Activated CD4-positive, alpha-beta T cell treated with anti-CD3 and anti-CD28 coated beads for 36 hours (primary cell): ENCODE data around the gene TMEM176A. TPM values are rescaled to one million over a fixed set of nuclear protein-coding genes. Genes with fewer than 3 reads are reported as not detected.
"Not testable (repeated sequence)": the region's sequence is repeated elsewhere in the genome, so short reads cannot be mapped to it uniquely, and the experiment has no call there.

Experiments used
- ATAC-seq: fragments of 200-7000 bp; cut with Tn5 transposase; one replicate; pipeline ENCODE4 v1.10.0; 2021; ENCODE audit warnings: mild to moderate bottlenecking, moderate library complexity
- CTCF ChIA-PET: fragments of 350-600 bp; sonication (Branson Sonifier 250); formaldehyde crosslinking; loops from one replicate; lab custom pipeline; 2021; ENCODE audit warnings: antibody characterized with exemption; lab: Charles Lee
- POLR2A ChIA-PET: fragments of 350-600 bp; sonication (Branson Sonifier 250); formaldehyde crosslinking; loops from one replicate; lab custom pipeline; 2021; ENCODE audit warnings: antibody characterized with exemption, inconsistent platforms; lab: Charles Lee
- DNase-seq: peaks from one replicate; pipeline ENCODE4 v3.0.0-alpha.2; 2020
- H3K27ac Mint-ChIP-seq: one replicate; pipeline ENCODE4 v1.8.0; 2021; ENCODE audit warnings: mixed read lengths
- H3K27me3 Mint-ChIP-seq: one replicate; pipeline ENCODE4 v1.8.0; 2021; ENCODE audit warnings: mixed read lengths
- H3K36me3 Mint-ChIP-seq: one replicate; pipeline ENCODE4 v1.8.0; 2021; ENCODE audit warnings: low read depth, mixed read lengths
- H3K4me1 Mint-ChIP-seq: one replicate; pipeline ENCODE4 v1.8.0; 2021; ENCODE audit warnings: mixed read lengths
- H3K4me3 Mint-ChIP-seq: one replicate; pipeline ENCODE4 v1.8.0; 2021; ENCODE audit warnings: mild to moderate bottlenecking, moderate library complexity, mixed read lengths
- H3K9me3 Mint-ChIP-seq: one replicate; pipeline ENCODE4 v1.8.0; 2021; ENCODE audit warnings: low read depth, mixed read lengths
- intact Hi-C, 2 experiments: fragments of 100-400 bp; cut with DNase I in 1 of 2; cut with micrococcal nuclease in 1 of 2; formaldehyde crosslinking; loops; one replicate each; pipeline versions ENCODE4 v1.14.2 to v1.15.1; 2022 to 2024; cut with DNase I, micrococcal nuclease
- total RNA-seq, 2 experiments: library from RNA; stranded (reverse); gene quantifications; one replicate each; pipeline ENCODE4 v1.2.3, GENCODE V29; 2021

Gene TMEM176A
- total RNA-seq, 2 experiments from 2014 or later: not detected

GRCh38 chr7:150801242-150801945 lies 825 bp downstream of the TMEM176A start:
- H3K27me3 Mint-ChIP-seq: peaks cover 31% of the 10 kb centered on the region
- ChIA-PET POLR2A (no interaction called here), CTCF (interaction anchor here (1.1 kb wide), 1 partner anchor 75 kb away, joined by 3 read pairs; no protein-coding TSS in a partner anchor)
- ATAC-seq (peak; percentile 16), DNase-seq (no peak)
- no peak overlapping the region for H3K27ac Mint-ChIP-seq
- H3K4me1 Mint-ChIP-seq: peaks cover 2% of the 10 kb centered on the region
- peaks cover 6% of the 10 kb centered on the region for H3K9me3 Mint-ChIP-seq
- intact Hi-C loops: no loop called here
- H3K36me3 Mint-ChIP-seq: no peaks in the 10 kb centered on the region
- H3K4me3 Mint-ChIP-seq: peak overlapping the region; percentile 28

DNA sequence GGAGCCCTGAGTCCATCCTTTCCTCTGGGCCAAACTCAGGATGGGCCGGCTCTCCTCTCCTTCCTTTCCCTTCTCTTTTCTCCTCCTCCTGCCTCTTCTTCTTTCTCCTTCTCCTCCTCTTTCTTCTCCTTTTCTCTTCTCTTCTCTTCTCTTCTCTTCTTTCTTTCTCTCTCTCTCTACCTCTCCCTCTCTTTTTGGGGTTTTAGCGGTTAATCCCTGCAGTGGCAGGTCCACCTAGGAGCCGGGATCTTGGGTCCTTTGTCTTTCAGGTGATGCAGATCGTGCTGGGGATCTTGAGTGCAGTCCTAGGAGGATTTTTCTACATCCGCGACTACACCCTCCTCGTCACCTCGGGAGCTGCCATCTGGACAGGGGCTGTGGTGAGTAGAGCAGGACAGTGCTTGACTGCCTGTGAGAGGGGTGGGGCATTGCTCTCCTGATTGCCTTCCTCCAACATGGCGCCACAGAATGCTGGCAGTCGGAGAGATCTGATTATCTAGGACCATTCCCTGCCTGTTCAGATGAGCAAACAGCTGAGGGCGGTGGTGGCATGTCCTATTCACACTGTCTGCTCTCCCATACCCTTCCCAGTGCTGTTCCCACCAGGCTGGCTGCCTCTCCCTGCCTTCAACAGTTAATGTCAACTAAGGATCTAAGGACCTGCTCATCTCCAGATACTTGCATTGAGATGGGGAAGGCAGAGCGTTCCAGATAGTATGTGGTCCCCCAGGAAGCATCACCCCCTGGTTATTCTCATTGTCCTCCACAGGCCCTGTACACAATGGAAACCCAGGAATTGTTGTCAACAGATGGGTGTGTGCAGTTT lies 1.6 kb downstream of the TMEM176A start:
- H3K9me3 Mint-ChIP-seq: peaks cover 8% of the 10 kb centered on the region
- H3K27ac Mint-ChIP-seq: no peak overlapping the region
- H3K4me1 Mint-ChIP-seq: peaks cover 2% of the 10 kb centered on the region
- ChIA-PET CTCF (no interaction called here), POLR2A (no interaction called here)
- no peak for DNase-seq
- no peak for ATAC-seq
- intact Hi-C loops: no loop called here
- H3K4me3 Mint-ChIP-seq: no peak overlapping the region
- no peaks in the 10 kb centered on the region for H3K36me3 Mint-ChIP-seq
- H3K27me3 Mint-ChIP-seq: peaks cover 29% of the 10 kb centered on the region

DNA sequence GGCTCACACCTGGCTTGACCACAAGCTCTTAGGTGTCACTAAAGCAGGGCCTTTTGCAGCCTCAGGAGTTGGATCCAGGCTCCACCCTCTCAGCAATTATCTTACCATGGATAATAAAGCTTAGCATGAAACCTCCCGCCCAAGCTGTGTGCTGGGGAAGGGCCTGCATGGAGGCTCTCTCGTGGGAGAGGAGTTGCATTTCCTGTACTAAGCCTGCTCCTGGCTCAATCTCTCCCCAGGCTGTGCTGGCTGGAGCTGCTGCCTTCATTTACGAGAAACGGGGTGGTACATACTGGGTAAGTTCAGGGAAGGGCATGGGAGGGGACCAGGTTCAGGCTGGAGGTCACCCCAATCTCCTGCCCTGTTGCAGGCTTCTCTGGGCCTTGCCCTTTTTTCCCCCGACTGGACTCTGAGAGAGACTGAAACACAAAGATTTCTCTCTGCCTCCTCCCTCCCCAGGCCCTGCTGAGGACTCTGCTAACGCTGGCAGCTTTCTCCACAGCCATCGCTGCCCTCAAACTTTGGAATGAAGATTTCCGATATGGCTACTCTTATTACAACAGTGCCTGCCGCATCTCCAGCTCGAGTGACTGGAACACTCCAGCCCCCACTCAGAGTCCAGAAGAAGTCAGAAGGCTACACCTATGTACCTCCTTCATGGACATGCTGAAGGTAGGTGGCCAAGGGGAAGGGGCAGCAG lies 2.7 kb downstream of the TMEM176A start:
- DNase-seq (no peak), ATAC-seq (no peak)
- POLR2A ChIA-PET: no interaction called here
- peaks cover 8% of the 10 kb centered on the region for H3K9me3 Mint-ChIP-seq
- CTCF ChIA-PET: interaction anchor here (0.5 to 0.9 kb wide), 2 partner anchors 317 to 478 kb away, joined by 3 read pairs; no protein-coding TSS in a partner anchor
- intact Hi-C loops: no loop called here
- H3K4me1 Mint-ChIP-seq: peaks cover 2% of the 10 kb centered on the region
- no peaks in the 10 kb centered on the region for H3K36me3 Mint-ChIP-seq
- no peak overlapping the region for H3K4me3 Mint-ChIP-seq
- H3K27ac Mint-ChIP-seq: no peak overlapping the region
- peaks cover 31% of the 10 kb centered on the region for H3K27me3 Mint-ChIP-seq

DNA sequence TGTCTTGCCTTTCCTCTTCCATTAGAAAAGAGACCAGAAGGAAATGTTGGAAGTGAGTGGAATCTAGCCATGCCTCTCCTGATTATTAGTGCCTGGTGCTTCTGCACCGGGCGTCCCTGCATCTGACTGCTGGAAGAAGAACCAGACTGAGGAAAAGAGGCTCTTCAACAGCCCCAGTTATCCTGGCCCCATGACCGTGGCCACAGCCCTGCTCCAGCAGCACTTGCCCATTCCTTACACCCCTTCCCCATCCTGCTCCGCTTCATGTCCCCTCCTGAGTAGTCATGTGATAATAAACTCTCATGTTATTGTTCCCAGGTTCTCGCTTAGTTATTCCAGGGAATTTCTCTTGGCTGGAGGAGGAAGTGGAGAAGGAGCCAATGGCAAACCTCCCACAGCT lies 4.2 kb downstream of the TMEM176A start:
- no peak for DNase-seq
- peaks cover 29% of the 10 kb centered on the region for H3K27me3 Mint-ChIP-seq
- H3K9me3 Mint-ChIP-seq: peaks cover 8% of the 10 kb centered on the region
- no peak overlapping the region for H3K4me3 Mint-ChIP-seq
- CTCF ChIA-PET: interaction anchor here (0.7 to 1.0 kb wide), 2 partner anchors 9 to 353 kb away, joined by 3 read pairs; no protein-coding TSS in a partner anchor
- peaks cover 2% of the 10 kb centered on the region for H3K4me1 Mint-ChIP-seq
- no peak overlapping the region for H3K27ac Mint-ChIP-seq
- intact Hi-C loops: no loop called here
- POLR2A ChIA-PET: no interaction called here
- H3K36me3 Mint-ChIP-seq: no peaks in the 10 kb centered on the region
- no peak for ATAC-seq

DNA sequence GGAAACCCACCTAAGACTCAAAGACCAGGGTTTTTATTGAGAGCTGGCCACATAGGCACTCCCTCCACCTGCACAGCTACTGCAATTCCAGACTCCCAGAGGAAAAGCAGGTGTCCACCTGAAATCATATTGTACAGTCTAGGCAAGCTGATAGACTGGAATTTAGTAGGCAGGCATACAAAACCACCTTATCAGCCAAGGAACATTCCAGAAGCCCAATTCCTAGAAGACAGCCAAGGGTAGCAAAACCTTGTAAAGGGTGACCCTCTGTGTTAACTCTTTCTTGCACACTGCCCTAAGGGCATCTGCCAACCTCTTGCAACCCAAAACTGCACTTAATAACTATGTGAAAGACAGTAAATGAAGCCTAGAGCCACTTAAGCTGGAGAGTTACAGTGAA lies 5.3 kb downstream of the TMEM176A start:
- H3K9me3 Mint-ChIP-seq: peaks cover 8% of the 10 kb centered on the region
- peaks cover under 1% of the 10 kb centered on the region for H3K4me1 Mint-ChIP-seq
- H3K27ac Mint-ChIP-seq: no peak overlapping the region
- H3K4me3 Mint-ChIP-seq: no peak overlapping the region
- intact Hi-C loops: no loop called here
- peaks cover 36% of the 10 kb centered on the region for H3K27me3 Mint-ChIP-seq
- ChIA-PET CTCF (interaction anchor here (0.6 to 1.0 kb wide), 2 partner anchors 10 to 14 kb away, joined by 3 read pairs; no protein-coding TSS in a partner anchor), POLR2A (no interaction called here)
- H3K36me3 Mint-ChIP-seq: no peaks in the 10 kb centered on the region
- DNase-seq (no peak), ATAC-seq (no peak)

GRCh38 chr7:150806454-150806853 lies 5.9 kb downstream of the TMEM176A start:
- Mint-ChIP-seq H3K4me1 (no peaks in the 10 kb centered on the region), H3K4me3 (no peak overlapping the region), H3K27me3 (peaks cover 35% of the 10 kb centered on the region), H3K27ac (no peak overlapping the region), H3K36me3 (no peaks in the 10 kb centered on the region), H3K9me3 (peaks cover 8% of the 10 kb centered on the region)
- ChIA-PET POLR2A (no interaction called here), CTCF (no interaction called here)
- DNase-seq (no peak), ATAC-seq (no peak)
- intact Hi-C loops: no loop called here

- no peak for DNase-seq
- ChIA-PET POLR2A (no interaction called here), CTCF (interaction anchor here (1.7 kb wide), 1 partner anchor 28 kb away, joined by 6 read pairs; no protein-coding TSS in a partner anchor)
- Mint-ChIP-seq H3K4me1 (no peaks in the 10 kb centered on the region), H3K27me3 (peaks cover 32% of the 10 kb centered on the region), H3K36me3 (no peaks in the 10 kb centered on the region), H3K4me3 (no peak overlapping the region), H3K9me3 (peaks cover 8% of the 10 kb centered on the region), H3K27ac (no peak overlapping the region)
- intact Hi-C loops: no loop called here
- ATAC-seq: no peak
These were observed 6.3 kb downstream of the TMEM176A start for GRCh38 chr7:150806863-150807262.

- H3K27me3 Mint-ChIP-seq: peaks cover 28% of the 10 kb centered on the region
- H3K36me3 Mint-ChIP-seq, DNase-seq, intact Hi-C loops, POLR2A ChIA-PET, H3K27ac Mint-ChIP-seq, H3K4me3 Mint-ChIP-seq, H3K4me1 Mint-ChIP-seq, ATAC-seq, H3K9me3 Mint-ChIP-seq: not testable (repeated sequence)
- CTCF ChIA-PET: interaction anchor here (1.0 to 1.7 kb wide), 2 partner anchors 29 to 31 kb away, joined by 3 to 6 read pairs; no protein-coding TSS in a partner anchor
These were observed 7.3 kb downstream of the TMEM176A start for GRCh38 chr7:150807616-150808438.

DNA sequence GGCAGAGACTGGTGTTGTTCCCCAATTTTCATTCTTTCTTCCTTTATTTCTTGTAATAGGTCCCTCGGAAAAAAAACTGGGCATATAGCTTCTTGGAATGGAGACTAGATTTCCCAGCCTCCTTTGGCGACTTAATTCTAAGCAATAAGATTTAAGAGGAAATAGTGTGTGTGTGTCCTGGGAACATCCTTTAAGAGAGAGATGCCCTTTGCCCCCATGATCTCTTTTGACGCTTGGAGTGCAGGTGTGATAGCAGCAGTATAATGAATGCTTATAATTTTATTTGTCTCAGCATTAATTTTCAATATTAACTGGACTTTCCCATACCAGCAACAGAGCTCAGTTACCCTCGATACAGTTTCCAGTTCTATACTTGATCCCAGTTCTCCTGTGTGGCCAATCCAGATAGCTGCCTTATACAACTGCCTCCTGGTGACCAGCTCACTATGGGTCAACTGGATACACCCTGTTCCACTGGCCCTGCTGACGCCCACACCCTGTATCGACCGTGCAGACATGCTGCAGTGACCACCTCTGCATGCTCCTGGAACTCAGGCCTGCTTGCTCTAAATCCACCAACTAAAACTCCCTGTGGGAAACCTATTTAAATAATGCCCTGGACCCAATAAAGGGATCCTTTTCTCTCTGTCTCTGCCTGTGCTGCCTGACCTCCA lies 13.9 kb downstream of the TMEM176A start:
- H3K27ac Mint-ChIP-seq: no peak overlapping the region
- ATAC-seq (no peak), DNase-seq (no peak)
- peaks cover 5% of the 10 kb centered on the region for H3K9me3 Mint-ChIP-seq
- intact Hi-C loops: no loop called here
- CTCF ChIA-PET: interaction anchor here (0.7 to 1.1 kb wide), 2 partner anchors 30 to 87 kb away, joined by 3 to 4 read pairs; no protein-coding TSS in a partner anchor
- peaks cover 32% of the 10 kb centered on the region for H3K27me3 Mint-ChIP-seq
- no peaks in the 10 kb centered on the region for H3K4me1 Mint-ChIP-seq
- POLR2A ChIA-PET: no interaction called here
- no peaks in the 10 kb centered on the region for H3K36me3 Mint-ChIP-seq
- H3K4me3 Mint-ChIP-seq: no peak overlapping the region

GRCh38 chr7:150818971-150819370 lies 18.4 kb downstream of the TMEM176A start:
- Mint-ChIP-seq H3K9me3 (peaks cover 14% of the 10 kb centered on the region), H3K27me3 (peaks cover 17% of the 10 kb centered on the region), H3K4me1 (no peaks in the 10 kb centered on the region), H3K36me3 (no peaks in the 10 kb centered on the region), H3K27ac (no peak overlapping the region), H3K4me3 (no peak overlapping the region)
- DNase-seq: no peak
- ATAC-seq: no peak
- POLR2A ChIA-PET: no interaction called here
- intact Hi-C loops: no loop called here
- CTCF ChIA-PET: interaction anchor here (0.5 kb wide), 1 partner anchor 105 kb away, joined by 3 read pairs; no protein-coding TSS in a partner anchor
